Glutamatergic neuron (in vitro differentiated cells): ENCODE data around the gene NUTF2. TPM values are rescaled to one million over a fixed set of nuclear protein-coding genes. Genes with fewer than 3 reads are reported as not detected.
"Not testable (repeated sequence)": the region's sequence is repeated elsewhere in the genome, so short reads cannot be mapped to it uniquely, and the experiment has no call there.

Source experiments
- DNase-seq: peaks from one replicate; pipeline ENCODE4 v3.0.0; 2022
- H3K27ac Mint-ChIP-seq: one replicate; pipeline ENCODE4 v1.8.0; 2020; ENCODE audit warnings: mild to moderate bottlenecking, mixed read lengths, inconsistent platforms; ENCODE audit not compliant: unreplicated experiment
- H3K27me3 Mint-ChIP-seq: one replicate; pipeline ENCODE4 v1.8.0; 2020; ENCODE audit warnings: mild to moderate bottlenecking, moderate library complexity, mixed read lengths, inconsistent platforms; ENCODE audit not compliant: unreplicated experiment
- H3K36me3 Mint-ChIP-seq: one replicate; pipeline ENCODE4 v1.8.0; 2020; ENCODE audit warnings: mild to moderate bottlenecking, mixed read lengths, inconsistent platforms; ENCODE audit not compliant: unreplicated experiment
- H3K4me1 Mint-ChIP-seq: one replicate; pipeline ENCODE4 v1.8.0; 2020; ENCODE audit warnings: mild to moderate bottlenecking, low read depth, mixed read lengths, inconsistent platforms; ENCODE audit not compliant: unreplicated experiment
- H3K4me3 Mint-ChIP-seq: one replicate; pipeline ENCODE4 v1.8.0; 2020; ENCODE audit warnings: mild to moderate bottlenecking, mixed read lengths, inconsistent platforms; ENCODE audit not compliant: unreplicated experiment
- H3K9me3 Mint-ChIP-seq: one replicate; pipeline ENCODE4 v1.8.0; 2020; ENCODE audit warnings: mild to moderate bottlenecking, moderate library complexity, mixed read lengths, inconsistent platforms; ENCODE audit not compliant: unreplicated experiment
- CTCF ChIP-seq: fragments of 200-600 bp; sonication (generic); IDR thresholded peaks from one replicate; pipeline ENCODE4 v1.5.0; 2021; ENCODE audit not compliant: partially characterized antibody, unreplicated experiment
- total RNA-seq: library from RNA; stranded (reverse); fragmentation: NEBNext Ultra II Directional; extraction: Animal tissue kit (Norgen Biotek cat#: 25700); gene quantifications from one replicate; pipeline ENCODE4 v1.2.1, GENCODE V29; 2021; ENCODE audit not compliant: unreplicated experiment

NUTF2 gene
- total RNA-seq, 1 donor from 2014 or later, result 196 TPM

DNA sequence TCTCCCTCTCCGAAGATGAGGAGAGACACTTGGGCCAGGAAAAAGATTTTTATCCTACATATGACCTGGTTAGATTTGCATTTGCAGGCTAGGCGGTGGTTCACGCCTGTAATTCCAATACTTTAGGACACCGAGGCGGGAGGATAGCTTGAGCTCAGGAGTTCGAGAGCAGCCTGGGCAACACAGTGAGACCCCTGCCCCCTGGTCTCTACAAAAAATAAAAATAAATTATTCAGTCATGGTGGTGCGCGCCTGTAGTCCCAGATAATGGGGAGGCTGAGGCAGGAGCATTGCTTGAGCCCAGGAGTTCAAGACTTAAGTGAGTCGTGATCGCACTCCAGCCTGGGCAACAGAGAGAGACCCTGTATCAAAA lies 12.5 kb upstream of the NUTF2 start:
- Mint-ChIP-seq H3K36me3 (peaks cover 5% of the 10 kb centered on the region), H3K4me1 (peaks cover 4% of the 10 kb centered on the region), H3K9me3 (peaks cover 7% of the 10 kb centered on the region), H3K27ac (peak overlapping the region; percentile 33), H3K27me3 (peaks cover 6% of the 10 kb centered on the region), H3K4me3 (peak overlapping the region; percentile 83)
- DNase-seq, result no peak
- no peak for TF ChIP-seq CTCF

DNA sequence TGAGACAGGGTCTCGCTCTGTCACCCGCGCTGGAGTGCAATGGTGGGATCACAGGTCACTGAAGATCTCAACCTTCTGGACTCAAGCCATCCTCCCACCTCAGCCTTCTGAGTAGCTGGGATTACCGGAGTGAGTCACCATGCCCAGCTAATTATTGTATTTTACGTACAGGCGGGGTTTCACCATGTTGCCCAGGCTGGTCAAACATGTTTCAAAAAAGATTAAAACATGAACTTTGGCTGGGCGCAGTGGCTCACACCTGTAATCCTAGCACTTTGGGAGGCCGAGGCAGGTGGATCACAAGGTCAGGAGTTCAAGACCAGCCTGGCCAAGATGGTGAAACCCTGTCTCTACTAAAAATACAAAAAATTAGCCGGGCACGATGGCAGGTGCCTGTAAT lies 9.5 kb upstream of the NUTF2 start:
- DNase-seq, result not testable (repeated sequence)

DNA sequence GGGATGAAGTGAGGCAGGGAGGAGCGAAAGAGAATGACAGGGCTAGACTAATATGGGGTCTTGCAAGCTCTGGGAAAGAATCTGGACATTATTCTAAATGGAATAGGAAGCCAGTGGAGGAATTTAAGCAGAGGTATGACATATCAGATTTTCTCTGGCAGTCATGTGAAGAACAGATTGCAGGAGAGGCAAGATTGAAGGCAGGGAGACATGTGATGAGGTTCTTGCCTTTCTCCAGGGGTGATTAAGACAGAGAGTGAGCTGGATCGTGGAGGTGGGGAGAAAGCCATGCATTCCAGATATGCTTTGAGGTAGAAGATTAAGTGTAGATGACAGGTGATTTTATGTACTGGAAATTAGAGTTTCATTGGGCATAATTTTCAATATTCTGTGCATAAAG lies 8.9 kb upstream of the NUTF2 start:
- DNase-seq, result no peak
- Mint-ChIP-seq H3K4me1 (peaks cover 3% of the 10 kb centered on the region), H3K36me3 (no peaks in the 10 kb centered on the region), H3K27ac (no peak overlapping the region), H3K9me3 (peaks cover 4% of the 10 kb centered on the region), H3K4me3 (no peak overlapping the region), H3K27me3 (peaks cover 6% of the 10 kb centered on the region)
- TF ChIP-seq CTCF, result no peak

More for the DNA sequence above, 9.5 kb upstream of the NUTF2 start:
- not testable (repeated sequence) for H3K36me3 Mint-ChIP-seq, H3K4me3 Mint-ChIP-seq, H3K27me3 Mint-ChIP-seq, H3K9me3 Mint-ChIP-seq, H3K4me1 Mint-ChIP-seq, H3K27ac Mint-ChIP-seq

- H3K27ac Mint-ChIP-seq, result peak overlapping the region; percentile 72
- TF ChIP-seq CTCF, result no peak
- H3K4me1 Mint-ChIP-seq, result peaks cover 26% of the 10 kb centered on the region
- H3K36me3 Mint-ChIP-seq, result no peaks in the 10 kb centered on the region
- peak overlapping the region; percentile 89 for H3K4me3 Mint-ChIP-seq
- H3K27me3 Mint-ChIP-seq, result peaks cover 5% of the 10 kb centered on the region
- peaks cover 11% of the 10 kb centered on the region for H3K9me3 Mint-ChIP-seq
- no peak for DNase-seq
These were observed 5.4 kb upstream of the NUTF2 start for GRCh38 chr16:67841198-67841815.

GRCh38 chr16:67841816-67842508 lies 4.8 kb upstream of the NUTF2 start, which contains the start of gene THAP11:
Gene THAP11, plus strand, starts transcription at chr16:67842320. Its CDS starts 235 bp downstream, at chr16:67842555.
- TF ChIP-seq CTCF, result peak; percentile 89
- Mint-ChIP-seq H3K36me3 (no peaks in the 10 kb centered on the region), H3K4me1 (peaks cover 26% of the 10 kb centered on the region), H3K4me3 (peak within 1 kb of the TSS; percentile 97), H3K27me3 (peaks cover 5% of the 10 kb centered on the region), H3K9me3 (peaks cover 11% of the 10 kb centered on the region), H3K27ac (peak within 1 kb of the TSS; percentile 95)
- DNase-seq, result peak; percentile 95
